ENCODE results near the gene ATP10A. TPM values are rescaled to one million over a fixed set of nuclear protein-coding genes. Genes with fewer than 3 reads are reported as not detected.

The ATP10A gene
- total and polyA plus RNA-seq, 7 donors, result 0.08 to 0.60 (median 0.36) TPM

DNA sequence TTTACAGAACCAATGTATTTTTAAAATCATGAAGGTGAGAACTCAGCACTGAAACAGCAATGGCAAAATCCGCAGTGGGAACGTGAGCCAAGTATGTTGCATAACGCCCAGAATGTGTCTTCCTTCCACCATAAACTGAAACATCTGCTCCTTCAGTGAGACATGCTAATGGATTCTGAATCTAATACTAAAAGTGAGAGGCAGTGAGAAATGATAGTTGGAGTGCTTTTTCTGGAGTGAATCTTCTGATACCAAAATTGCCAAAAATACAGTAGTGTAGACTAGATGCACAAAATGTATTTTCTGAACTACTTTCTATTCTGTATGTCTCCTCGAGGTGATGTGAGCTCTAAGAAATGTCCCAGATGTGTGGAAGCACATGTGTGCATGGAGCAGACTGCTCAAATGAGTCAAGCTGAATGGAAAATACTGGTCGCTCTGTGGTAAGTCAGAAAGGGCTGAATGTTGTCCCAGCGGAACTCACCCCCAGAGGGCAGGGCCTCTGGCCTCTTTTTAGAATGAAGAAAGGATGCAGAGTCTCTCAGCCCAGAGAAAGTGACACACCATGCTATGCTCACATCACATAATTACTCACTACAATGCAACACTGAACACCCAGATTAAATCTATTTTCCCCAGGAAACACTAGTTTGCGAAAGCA lies 73.0 kb downstream of the ATP10A start:
- H3K4me3 ChIP-seq, result no peak overlapping the region

GRCh38 chr15:25789616-25789999 lies 73.5 kb downstream of the ATP10A start:
- WGBS, 3 donors, result 67 to 79% (median 73%) methylated on average over 5 of the region's 5 CpGs
- Histone ChIP-seq H3K9me3 (no peaks in the 10 kb centered on the region), H3K4me1 (no peaks in the 10 kb centered on the region), H3K4me3 (no peak overlapping the region), H3K36me3 (ENCODE audit: insufficient read depth in 1 of 2, low read depth in 1 of 2) (no peaks in the 10 kb centered on the region), H3K27ac (peak overlapping the region; percentile 42), H3K27me3 (ENCODE audit: insufficient read depth in 3 of 3, low read length in 2 of 3) (no peaks in the 10 kb centered on the region)
- TF ChIP-seq, protein P1, sequence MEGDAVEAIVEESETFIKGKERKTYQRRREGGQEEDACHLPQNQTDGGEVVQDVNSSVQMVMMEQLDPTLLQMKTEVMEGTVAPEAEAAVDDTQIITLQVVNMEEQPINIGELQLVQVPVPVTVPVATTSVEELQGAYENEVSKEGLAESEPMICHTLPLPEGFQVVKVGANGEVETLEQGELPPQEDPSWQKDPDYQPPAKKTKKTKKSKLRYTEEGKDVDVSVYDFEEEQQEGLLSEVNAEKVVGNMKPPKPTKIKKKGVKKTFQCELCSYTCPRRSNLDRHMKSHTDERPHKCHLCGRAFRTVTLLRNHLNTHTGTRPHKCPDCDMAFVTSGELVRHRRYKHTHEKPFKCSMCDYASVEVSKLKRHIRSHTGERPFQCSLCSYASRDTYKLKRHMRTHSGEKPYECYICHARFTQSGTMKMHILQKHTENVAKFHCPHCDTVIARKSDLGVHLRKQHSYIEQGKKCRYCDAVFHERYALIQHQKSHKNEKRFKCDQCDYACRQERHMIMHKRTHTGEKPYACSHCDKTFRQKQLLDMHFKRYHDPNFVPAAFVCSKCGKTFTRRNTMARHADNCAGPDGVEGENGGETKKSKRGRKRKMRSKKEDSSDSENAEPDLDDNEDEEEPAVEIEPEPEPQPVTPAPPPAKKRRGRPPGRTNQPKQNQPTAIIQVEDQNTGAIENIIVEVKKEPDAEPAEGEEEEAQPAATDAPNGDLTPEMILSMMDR (IDR thresholded peaks at IDR 0.05), result no peak
- ATAC-seq (no peak), DNase-seq (no peak)
- intact Hi-C loops (cut with DNase I), result no loop called here

More for the DNA sequence above, 73.0 kb downstream of the ATP10A start:
- no peaks in the 10 kb centered on the region for H3K36me3 ChIP-seq (ENCODE audit: insufficient read depth in 1 of 2, low read depth in 1 of 2)
- 41 to 49% (median 43%) methylated on average over 7 of the region's 7 CpGs for WGBS, 3 donors
- intact Hi-C loops (cut with DNase I), result no loop called here
- DNase-seq, result peak in 1 of 2 donors; percentile 65
- no peak overlapping the region for H3K27ac ChIP-seq
- TF ChIP-seq, protein P1 (IDR thresholded peaks at IDR 0.05), result no peak
- ATAC-seq, result peak; percentile 36 to 66 (median 66)
- no peaks in the 10 kb centered on the region for H3K4me1 ChIP-seq
- H3K9me3 ChIP-seq, result no peaks in the 10 kb centered on the region
- no peaks in the 10 kb centered on the region for H3K27me3 ChIP-seq (ENCODE audit: insufficient read depth in 3 of 3, low read length in 2 of 3)

DNA sequence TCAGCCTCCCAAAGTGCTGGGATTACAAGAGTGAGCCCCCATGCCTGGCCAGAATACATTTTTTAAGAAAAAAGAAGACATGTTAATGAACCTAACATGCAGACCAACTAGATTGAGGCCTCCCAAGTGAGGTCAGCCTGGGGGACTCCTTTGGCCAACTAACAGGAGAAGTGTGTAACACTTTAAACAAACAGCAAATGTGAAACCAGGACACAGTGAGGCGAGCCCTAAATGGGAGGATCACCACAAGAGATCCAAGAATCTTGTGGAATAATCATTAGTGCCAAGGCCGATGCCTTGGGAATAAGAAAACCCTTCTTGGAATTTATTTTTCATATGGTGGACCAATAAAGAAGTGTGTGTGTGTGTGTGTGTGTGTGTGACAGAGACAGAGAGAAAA lies 73.9 kb downstream of the ATP10A start:
- intact Hi-C loops (cut with DNase I), result no loop called here
- Histone ChIP-seq H3K4me1 (no peaks in the 10 kb centered on the region), H3K27me3 (ENCODE audit: insufficient read depth in 3 of 3, low read length in 2 of 3) (no peaks in the 10 kb centered on the region), H3K36me3 (ENCODE audit: insufficient read depth in 1 of 2, low read depth in 1 of 2) (no peaks in the 10 kb centered on the region), H3K9me3 (no peaks in the 10 kb centered on the region), H3K27ac (no peak overlapping the region), H3K4me3 (no peak overlapping the region)
- DNase-seq (no peak), ATAC-seq (peak in 3 of 4 donors; percentile 29 to 55 (median 46))
- TF ChIP-seq, protein P1 (IDR thresholded peaks at IDR 0.05), result no peak
- WGBS, 3 donors, result 56 to 83% (median 63%) methylated on average over 2 of the region's 2 CpGs

DNA sequence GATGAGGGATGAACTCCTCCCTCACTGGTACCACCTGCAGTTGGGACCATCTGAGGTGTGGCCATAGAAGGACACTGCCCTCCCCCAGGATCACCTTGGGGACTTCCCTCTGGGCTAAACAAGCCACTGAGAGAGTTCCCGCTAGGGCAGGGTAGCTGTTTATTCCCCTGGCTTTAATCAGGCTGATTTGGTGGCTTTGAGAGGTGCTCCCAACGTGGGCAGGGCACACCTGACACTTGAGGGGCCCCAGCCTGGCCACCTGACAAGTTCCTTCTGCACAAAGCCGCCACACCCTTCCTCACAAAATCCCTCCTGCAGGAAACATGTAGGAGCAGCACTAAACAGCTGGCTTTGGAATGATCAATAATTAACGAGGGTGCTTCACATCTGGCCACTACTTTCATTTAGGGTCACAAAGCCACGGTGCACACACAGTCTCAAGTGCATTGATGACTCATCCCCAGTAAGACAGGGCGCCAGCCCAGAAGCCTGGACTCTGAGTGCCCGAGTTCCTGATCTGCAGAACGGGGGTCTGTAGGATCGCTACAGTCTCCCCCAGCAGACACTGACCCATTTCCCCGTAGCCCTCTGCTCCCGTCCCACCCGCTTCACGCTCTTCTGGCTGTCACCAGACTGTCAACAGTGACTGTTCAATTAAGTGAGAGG lies 75.1 kb downstream of the ATP10A start:
- TF ChIP-seq, protein P1 (IDR thresholded peaks at IDR 0.05), result no peak
- Histone ChIP-seq H3K27me3 (ENCODE audit: insufficient read depth in 3 of 3, low read length in 2 of 3) (no peaks in the 10 kb centered on the region), H3K4me3 (no peak overlapping the region), H3K27ac (no peak overlapping the region), H3K9me3 (no peaks in the 10 kb centered on the region), H3K4me1 (no peaks in the 10 kb centered on the region), H3K36me3 (ENCODE audit: insufficient read depth in 1 of 2, low read depth in 1 of 2) (no peaks in the 10 kb centered on the region)
- ATAC-seq, result peak in 2 of 4 donors; percentile 42 to 63
- intact Hi-C loops (cut with DNase I), result no loop called here
- 44 to 65% (median 52%) methylated on average over 13 of the region's 13 CpGs for WGBS, 3 donors
- no peak for DNase-seq
